Liver (tissue), 3 donors: Measurements from ENCODE around the gene RAB6A.

ENCODE experiments used
- CTCF ChIP-seq: fragments of 150-350 bp; IDR thresholded peaks from 2 replicates; pipeline ENCODE4 v1.5.1; 2017; ENCODE audit warnings: improper control_type of control experiment, low read depth, low read length; ENCODE audit not compliant: missing input control
- EGR1 ChIP-seq, 2 donors: IDR thresholded peaks; 2 replicates each; pipeline ENCODE4 v1.6.1; 2016 to 2018; ENCODE audit warnings: antibody characterized with exemption in 2 of 2, low read depth in 2 of 2
- FOXA1 ChIP-seq: IDR thresholded peaks from 2 replicates; pipeline ENCODE4 v1.6.1; 2016; ENCODE audit warnings: antibody characterized with exemption
- GABPA ChIP-seq, 2 donors: IDR thresholded peaks in 1 of 2; conservative IDR thresholded peaks in 1 of 2; 2 replicates each; pipeline ENCODE4 v1.6.1; 2016; ENCODE audit warnings: antibody characterized with exemption in 2 of 2, mild to moderate bottlenecking in 1 of 2, moderate library complexity in 1 of 2
- JUND ChIP-seq, 2 donors: IDR thresholded peaks; 2 replicates each; pipeline ENCODE4 v1.6.1; 2016; ENCODE audit warnings: antibody characterized with exemption in 2 of 2
- MAX ChIP-seq: IDR thresholded peaks from 2 replicates; pipeline ENCODE4 v1.6.1; 2016; ENCODE audit warnings: antibody characterized with exemption
- RAD21 ChIP-seq, 2 donors: IDR thresholded peaks; 2 replicates each; pipeline ENCODE4 v1.6.1; 2016; ENCODE audit warnings: antibody characterized with exemption in 2 of 2, mild to moderate bottlenecking in 2 of 2
- SP1 ChIP-seq: IDR thresholded peaks from 2 replicates; pipeline ENCODE4 v1.6.1; 2018; ENCODE audit warnings: antibody characterized with exemption, mild to moderate bottlenecking
- TAF1 ChIP-seq: conservative IDR thresholded peaks from 2 replicates; pipeline ENCODE4 v1.6.1; 2016; ENCODE audit warnings: antibody characterized with exemption, mild to moderate bottlenecking
- TF ChIP-seq, protein P1 (sequence below): IDR thresholded peaks from 2 replicates; pipeline ENCODE4 v1.6.1; 2016; ENCODE audit warnings: antibody characterized with exemption, mild to moderate bottlenecking
- donor health status: healthy.
- donor health status: healthy.

DNA sequence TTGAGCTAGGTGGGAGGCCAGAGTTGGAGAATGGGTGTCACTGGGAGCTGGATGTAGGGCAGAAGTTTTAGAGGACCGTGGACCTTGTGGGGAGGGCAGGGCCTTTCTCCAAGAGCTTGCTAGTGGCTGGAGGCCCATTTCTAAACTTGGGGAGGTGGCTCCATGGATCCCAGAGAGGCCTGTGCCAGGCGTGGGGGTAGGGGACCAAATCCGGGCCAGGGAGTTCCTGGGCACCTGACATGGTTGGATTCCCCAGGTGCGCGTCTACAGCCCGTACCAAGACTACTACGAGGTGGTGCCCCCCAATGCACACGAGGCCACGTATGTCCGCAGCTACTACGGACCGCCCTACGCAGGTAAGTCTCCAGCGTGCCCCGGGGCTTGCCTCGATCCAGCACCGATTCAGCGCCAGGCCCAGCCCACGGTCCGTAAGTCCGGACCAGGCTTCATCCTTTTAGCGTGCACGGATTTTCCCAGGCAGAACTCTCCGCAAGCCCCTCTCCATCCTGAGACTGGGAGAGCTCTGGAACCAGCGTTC lies 100.3 kb downstream of the RAB6A start:
- TF ChIP-seq RAD21 (IDR thresholded peaks at IDR 0.05) = no peak
- TF ChIP-seq CTCF = no peak
- TF ChIP-seq, protein P1, sequence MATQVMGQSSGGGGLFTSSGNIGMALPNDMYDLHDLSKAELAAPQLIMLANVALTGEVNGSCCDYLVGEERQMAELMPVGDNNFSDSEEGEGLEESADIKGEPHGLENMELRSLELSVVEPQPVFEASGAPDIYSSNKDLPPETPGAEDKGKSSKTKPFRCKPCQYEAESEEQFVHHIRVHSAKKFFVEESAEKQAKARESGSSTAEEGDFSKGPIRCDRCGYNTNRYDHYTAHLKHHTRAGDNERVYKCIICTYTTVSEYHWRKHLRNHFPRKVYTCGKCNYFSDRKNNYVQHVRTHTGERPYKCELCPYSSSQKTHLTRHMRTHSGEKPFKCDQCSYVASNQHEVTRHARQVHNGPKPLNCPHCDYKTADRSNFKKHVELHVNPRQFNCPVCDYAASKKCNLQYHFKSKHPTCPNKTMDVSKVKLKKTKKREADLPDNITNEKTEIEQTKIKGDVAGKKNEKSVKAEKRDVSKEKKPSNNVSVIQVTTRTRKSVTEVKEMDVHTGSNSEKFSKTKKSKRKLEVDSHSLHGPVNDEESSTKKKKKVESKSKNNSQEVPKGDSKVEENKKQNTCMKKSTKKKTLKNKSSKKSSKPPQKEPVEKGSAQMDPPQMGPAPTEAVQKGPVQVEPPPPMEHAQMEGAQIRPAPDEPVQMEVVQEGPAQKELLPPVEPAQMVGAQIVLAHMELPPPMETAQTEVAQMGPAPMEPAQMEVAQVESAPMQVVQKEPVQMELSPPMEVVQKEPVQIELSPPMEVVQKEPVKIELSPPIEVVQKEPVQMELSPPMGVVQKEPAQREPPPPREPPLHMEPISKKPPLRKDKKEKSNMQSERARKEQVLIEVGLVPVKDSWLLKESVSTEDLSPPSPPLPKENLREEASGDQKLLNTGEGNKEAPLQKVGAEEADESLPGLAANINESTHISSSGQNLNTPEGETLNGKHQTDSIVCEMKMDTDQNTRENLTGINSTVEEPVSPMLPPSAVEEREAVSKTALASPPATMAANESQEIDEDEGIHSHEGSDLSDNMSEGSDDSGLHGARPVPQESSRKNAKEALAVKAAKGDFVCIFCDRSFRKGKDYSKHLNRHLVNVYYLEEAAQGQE = no peak
- TF ChIP-seq JUND (IDR thresholded peaks at IDR 0.05) = no peak
- TF ChIP-seq EGR1 (IDR thresholded peaks at IDR 0.05; ENCODE audit: low read depth in 2 of 2) = no peak
- TF ChIP-seq MAX = no peak
- TF ChIP-seq SP1 = no peak
- TF ChIP-seq GABPA (IDR thresholded peaks at IDR 0.05 in 1 of 2, conservative IDR thresholded peaks at IDR 0.05 in 1 of 2) = no peak
- no peak for TF ChIP-seq TAF1
- no peak for TF ChIP-seq FOXA1
